Endothelial cell of hepatic sinusoid (primary cell): ENCODE results near the gene MRTFA.

Experiments used
- in situ Hi-C: cut with HindIII; loops from 2 replicates; pipeline ENCODE4 v1.10.0; 2017; ENCODE audit warnings: low sequenced_read_pairs

Gene MRTFA

GRCh38 chr22:40477683-40478337 is 158.7 kb downstream of the MRTFA start:
- in situ Hi-C loops, result no loop called here

GRCh38 chr22:40476341-40476740 is 160.2 kb downstream of the MRTFA start:
- in situ Hi-C loops, result no loop called here

- in situ Hi-C loops, result loop anchor here (5.0 kb wide), 1 partner anchor 101 kb away; the partner anchor contains the start of gene SGSM3
Observed at GRCh38 chr22:40473703-40474102, 162.8 kb downstream of the MRTFA start.

GRCh38 chr22:40472579-40472978 is 163.9 kb downstream of the MRTFA start:
- in situ Hi-C loops, result loop anchor here (5.0 kb wide), 1 partner anchor 100 kb away; the partner anchor contains the start of gene SGSM3

- in situ Hi-C loops, result loop anchor here (5.0 kb wide), 1 partner anchor 100 kb away; the partner anchor contains the start of gene SGSM3
Observed at GRCh38 chr22:40472051-40472450, 164.5 kb downstream of the MRTFA start.

- in situ Hi-C loops, result no loop called here
Observed at GRCh38 chr22:40469181-40469580, 167.3 kb downstream of the MRTFA start.

GRCh38 chr22:40468616-40469015 is 167.9 kb downstream of the MRTFA start:
- in situ Hi-C loops, result no loop called here

GRCh38 chr22:40466976-40467375 is 169.5 kb downstream of the MRTFA start:
- in situ Hi-C loops, result no loop called here

GRCh38 chr22:40463683-40464082 is 172.8 kb downstream of the MRTFA start:
- in situ Hi-C loops, result no loop called here

- in situ Hi-C loops, result no loop called here
Observed at GRCh38 chr22:40463017-40463631, 173.4 kb downstream of the MRTFA start.

- in situ Hi-C loops, result no loop called here
Observed at GRCh38 chr22:40462195-40462984, 174.1 kb downstream of the MRTFA start.

GRCh38 chr22:40453671-40454070 is 182.8 kb downstream of the MRTFA start:
- in situ Hi-C loops, result no loop called here

GRCh38 chr22:40452730-40453487 is 183.6 kb downstream of the MRTFA start:
- in situ Hi-C loops, result no loop called here

GRCh38 chr22:40451210-40451609 is 185.3 kb downstream of the MRTFA start:
- in situ Hi-C loops, result no loop called here

- in situ Hi-C loops, result no loop called here
Observed at GRCh38 chr22:40450616-40451015, 185.9 kb downstream of the MRTFA start.

- in situ Hi-C loops, result loop anchor here (25.0 kb wide), 1 partner anchor 188 kb away; the partner anchor contains the start of gene MRTFA
Observed at GRCh38 chr22:40449676-40450035, 186.9 kb downstream of the MRTFA start.

GRCh38 chr22:40446203-40446602 is 190.3 kb downstream of the MRTFA start:
- in situ Hi-C loops, result loop anchor here (25.0 kb wide), 1 partner anchor 191 kb away; the partner anchor contains the start of gene MRTFA

- in situ Hi-C loops, result loop anchor here (25.0 kb wide), 1 partner anchor 193 kb away; the partner anchor contains the start of gene MRTFA
Observed at GRCh38 chr22:40444178-40444831, 192.2 kb downstream of the MRTFA start.

- in situ Hi-C loops, result loop anchor here (25.0 kb wide), 1 partner anchor 194 kb away; the partner anchor contains the start of gene MRTFA
Observed at GRCh38 chr22:40443732-40444131, 192.8 kb downstream of the MRTFA start.

- in situ Hi-C loops, result loop anchor here (25.0 kb wide), 1 partner anchor 195 kb away; the partner anchor contains the start of gene MRTFA
Observed at GRCh38 chr22:40441761-40442390, 194.6 kb downstream of the MRTFA start.
